OCI-LY3 (cell line): Measurements from ENCODE around the gene ABCB9.

Experiments used
- EZH2phosphoT487 ChIP-seq: fragments of 200-600 bp; shearing (Covaris generic); IDR thresholded peaks from 2 replicates; pipeline ENCODE4 v1.6.1; 2018; ENCODE audit warnings: antibody characterized with exemption, mixed run types, low read depth
- TF ChIP-seq, protein P1 (sequence below): fragments of 200-600, 300-600 bp; sonication (generic); IDR thresholded peaks from 2 replicates; pipeline ENCODE4 v1.5.1; 2014; ENCODE audit warnings: antibody characterized with exemption, low read length, low read depth

DNA sequence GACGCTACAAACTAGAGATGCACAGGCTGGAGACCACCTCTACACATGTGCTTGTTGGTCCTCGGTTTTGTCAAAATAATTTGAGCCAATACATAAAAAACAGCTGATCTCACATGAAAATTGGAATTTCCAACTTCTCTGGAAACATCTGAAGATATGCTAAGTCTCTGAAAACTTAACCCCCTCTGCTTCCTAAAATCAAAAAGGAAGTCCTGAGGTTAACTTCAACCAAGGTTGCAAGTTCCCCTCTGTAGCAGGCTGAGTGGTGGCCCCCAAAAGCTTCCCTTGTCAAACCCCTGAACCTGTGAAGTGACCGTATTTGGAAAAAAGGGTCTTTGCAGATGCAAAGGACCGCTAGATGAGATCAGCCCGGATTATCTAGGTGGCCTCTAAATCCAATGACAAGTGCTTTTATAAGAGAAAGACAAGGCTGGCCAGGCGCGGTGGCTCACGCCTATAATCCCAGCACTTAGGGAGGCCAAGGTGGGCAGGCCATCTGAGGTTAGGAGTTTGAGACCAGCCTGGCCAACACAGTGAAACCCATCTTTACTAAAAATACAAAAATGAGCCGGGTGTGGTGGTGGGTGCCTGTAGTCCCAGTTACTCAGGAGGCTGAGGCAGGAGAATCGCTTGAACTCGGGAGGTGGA lies 38.4 kb downstream of the ABCB9 start:
- TF ChIP-seq, protein P1, sequence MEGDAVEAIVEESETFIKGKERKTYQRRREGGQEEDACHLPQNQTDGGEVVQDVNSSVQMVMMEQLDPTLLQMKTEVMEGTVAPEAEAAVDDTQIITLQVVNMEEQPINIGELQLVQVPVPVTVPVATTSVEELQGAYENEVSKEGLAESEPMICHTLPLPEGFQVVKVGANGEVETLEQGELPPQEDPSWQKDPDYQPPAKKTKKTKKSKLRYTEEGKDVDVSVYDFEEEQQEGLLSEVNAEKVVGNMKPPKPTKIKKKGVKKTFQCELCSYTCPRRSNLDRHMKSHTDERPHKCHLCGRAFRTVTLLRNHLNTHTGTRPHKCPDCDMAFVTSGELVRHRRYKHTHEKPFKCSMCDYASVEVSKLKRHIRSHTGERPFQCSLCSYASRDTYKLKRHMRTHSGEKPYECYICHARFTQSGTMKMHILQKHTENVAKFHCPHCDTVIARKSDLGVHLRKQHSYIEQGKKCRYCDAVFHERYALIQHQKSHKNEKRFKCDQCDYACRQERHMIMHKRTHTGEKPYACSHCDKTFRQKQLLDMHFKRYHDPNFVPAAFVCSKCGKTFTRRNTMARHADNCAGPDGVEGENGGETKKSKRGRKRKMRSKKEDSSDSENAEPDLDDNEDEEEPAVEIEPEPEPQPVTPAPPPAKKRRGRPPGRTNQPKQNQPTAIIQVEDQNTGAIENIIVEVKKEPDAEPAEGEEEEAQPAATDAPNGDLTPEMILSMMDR = no peak
- TF ChIP-seq EZH2phosphoT487 = no peak
